Measurements from ENCODE around the gene FOXJ1.

The FOXJ1 gene

DNA sequence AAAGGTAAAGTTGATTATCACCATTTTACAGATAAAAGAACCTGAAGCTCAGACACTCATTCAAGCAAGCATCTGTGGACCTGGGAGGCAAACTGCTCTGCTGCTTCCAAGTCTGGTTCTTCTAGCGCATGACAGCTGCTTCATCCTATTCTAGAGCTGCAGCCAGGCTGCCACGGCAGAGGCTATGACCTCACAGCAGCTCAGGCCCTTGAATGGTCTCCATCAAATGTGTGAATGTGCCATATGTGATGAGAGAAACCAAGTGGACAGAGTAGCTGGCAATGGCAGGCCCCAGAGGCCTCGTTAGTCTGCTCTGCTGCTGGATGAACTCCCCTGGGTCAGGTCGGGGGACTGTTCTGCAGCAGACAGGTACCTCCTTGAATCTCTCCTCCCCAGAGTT, 30.7 kb upstream of the FOXJ1 start:
- DNase-seq (ENCODE audit: low spot score in 2 of 2) (no peak), ATAC-seq (ENCODE audit: low read depth) (no peak)
- no peak overlapping the region for H3K27ac Mint-ChIP-seq
- no peaks in the 10 kb centered on the region for H3K9me3 Mint-ChIP-seq
- H3K36me3 Mint-ChIP-seq = no peaks in the 10 kb centered on the region
- no peak overlapping the region for H3K4me3 Mint-ChIP-seq
- H3K4me1 Mint-ChIP-seq = no peaks in the 10 kb centered on the region
- H3K27me3 Mint-ChIP-seq = peaks cover 2% of the 10 kb centered on the region

DNA sequence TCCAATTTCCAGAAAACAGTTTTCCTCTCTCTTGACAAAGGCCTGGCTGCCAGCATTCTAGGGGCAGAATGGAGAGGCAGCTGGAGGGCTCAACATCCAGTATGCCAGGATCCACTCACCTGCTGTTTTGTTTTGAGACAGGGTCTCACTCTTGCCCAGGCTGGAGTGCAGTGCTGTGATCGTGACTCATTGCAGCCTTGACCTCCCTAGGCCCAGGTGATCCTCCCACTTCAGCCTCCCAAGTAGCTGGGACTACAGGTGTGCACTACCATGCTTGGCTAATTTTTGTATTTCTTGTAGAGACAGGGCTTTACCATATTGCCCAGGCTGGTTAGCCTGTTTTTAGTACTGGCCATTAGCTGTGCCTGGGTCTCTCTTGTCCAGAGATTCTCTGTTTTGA, 29.1 kb upstream of the FOXJ1 start:
- ATAC-seq (ENCODE audit: low read depth) = no peak
- DNase-seq (ENCODE audit: low spot score in 2 of 2) = no peak
- no peaks in the 10 kb centered on the region for H3K4me1 Mint-ChIP-seq
- no peak overlapping the region for H3K4me3 Mint-ChIP-seq
- H3K27ac Mint-ChIP-seq = no peak overlapping the region
- H3K27me3 Mint-ChIP-seq = peaks cover 2% of the 10 kb centered on the region
- no peaks in the 10 kb centered on the region for H3K9me3 Mint-ChIP-seq
- H3K36me3 Mint-ChIP-seq = no peaks in the 10 kb centered on the region

DNA sequence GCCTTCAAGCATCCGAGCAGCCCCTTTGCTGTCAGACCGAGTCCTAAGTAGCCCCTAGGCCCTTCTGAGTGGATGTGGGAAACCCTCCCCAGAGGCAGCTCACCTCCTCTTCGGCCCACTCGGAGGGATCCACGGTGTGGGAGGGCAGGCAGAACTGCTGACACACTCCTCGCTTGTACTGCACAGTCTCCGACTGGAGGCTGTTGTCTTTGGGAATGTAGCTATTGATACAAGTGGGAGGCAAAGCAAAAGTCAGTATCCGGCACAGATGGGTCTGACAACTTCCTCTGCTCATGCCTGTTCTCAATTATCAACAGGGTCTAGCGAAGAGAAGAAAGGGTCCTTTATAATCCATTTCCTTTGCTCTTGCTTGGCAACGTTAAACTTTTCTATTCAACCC, 25.9 kb upstream of the FOXJ1 start:
- no peak for DNase-seq (ENCODE audit: low spot score in 2 of 2)
- Mint-ChIP-seq H3K27ac (no peak overlapping the region), H3K36me3 (no peaks in the 10 kb centered on the region), H3K4me3 (no peak overlapping the region), H3K4me1 (no peaks in the 10 kb centered on the region), H3K9me3 (no peaks in the 10 kb centered on the region), H3K27me3 (no peaks in the 10 kb centered on the region)
- no peak for ATAC-seq (ENCODE audit: low read depth)

DNA sequence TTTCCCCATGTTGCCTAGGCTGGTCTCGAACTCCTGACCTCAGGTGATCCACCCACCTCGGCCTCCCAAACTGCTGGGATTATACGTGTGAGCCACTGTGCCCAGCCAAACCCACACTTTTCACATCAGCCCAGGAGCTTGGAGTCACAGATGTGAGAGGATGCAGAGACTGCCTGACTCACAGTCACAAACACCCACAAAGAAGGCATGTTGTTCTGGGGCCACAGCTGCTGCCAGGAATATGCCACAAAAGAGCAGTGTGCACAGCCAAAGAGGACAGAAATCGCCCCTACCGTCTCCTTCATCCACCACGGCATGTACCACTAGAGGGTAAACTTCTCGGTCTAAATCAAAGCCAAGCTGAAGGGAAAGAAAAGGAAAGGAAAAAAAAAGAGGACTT, 25.1 kb upstream of the FOXJ1 start:
- H3K27ac Mint-ChIP-seq = no peak overlapping the region
- H3K36me3 Mint-ChIP-seq = no peaks in the 10 kb centered on the region
- DNase-seq (ENCODE audit: low spot score in 2 of 2) = no peak
- no peaks in the 10 kb centered on the region for H3K27me3 Mint-ChIP-seq
- no peaks in the 10 kb centered on the region for H3K9me3 Mint-ChIP-seq
- no peak overlapping the region for H3K4me3 Mint-ChIP-seq
- ATAC-seq (ENCODE audit: low read depth) = no peak
- no peaks in the 10 kb centered on the region for H3K4me1 Mint-ChIP-seq

DNA sequence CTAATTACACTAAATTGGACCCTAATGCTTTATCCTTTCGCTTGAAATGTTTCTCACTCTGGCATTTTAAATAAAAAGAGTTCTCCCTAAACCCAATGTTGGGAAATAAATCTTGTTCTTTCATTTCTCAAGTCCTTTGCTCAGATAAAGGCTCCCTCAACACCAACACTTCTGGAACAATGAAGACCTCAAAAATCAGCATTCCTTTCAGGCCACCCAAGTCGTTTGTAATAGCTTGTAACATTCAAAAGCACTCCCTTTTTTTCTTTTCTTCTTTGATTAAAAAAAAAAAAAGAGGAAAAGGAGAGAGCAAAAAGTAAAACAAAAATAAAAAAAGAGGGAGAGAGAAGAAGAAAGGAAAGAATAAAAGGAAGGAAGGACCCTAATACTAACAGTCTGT, 23.3 kb upstream of the FOXJ1 start:
- no peaks in the 10 kb centered on the region for H3K27me3 Mint-ChIP-seq

DNA sequence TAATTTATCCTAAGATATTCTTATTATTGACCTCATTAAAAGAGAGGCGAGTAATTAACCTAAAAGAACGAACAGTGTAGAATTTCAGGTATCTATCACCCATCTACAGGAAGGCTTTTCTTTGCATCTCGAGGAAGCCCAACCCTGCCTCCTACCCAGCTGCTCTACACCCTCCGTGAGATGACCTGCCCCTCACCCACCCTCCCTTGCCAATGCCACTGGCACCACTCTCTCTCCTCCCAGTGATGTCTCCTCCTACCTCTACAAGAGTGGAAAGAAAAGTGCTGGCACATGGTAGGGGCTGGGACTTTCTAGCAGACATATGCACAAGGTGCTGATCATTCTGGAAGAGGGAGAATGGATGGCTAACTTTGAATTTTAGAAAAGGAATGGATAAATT, 22.9 kb upstream of the FOXJ1 start:
- H3K4me1 Mint-ChIP-seq = no peaks in the 10 kb centered on the region
- DNase-seq (ENCODE audit: low spot score in 2 of 2) (no peak), ATAC-seq (ENCODE audit: low read depth) (no peak)
- H3K27ac Mint-ChIP-seq = no peak overlapping the region
- H3K9me3 Mint-ChIP-seq = no peaks in the 10 kb centered on the region
- H3K4me3 Mint-ChIP-seq = no peak overlapping the region
- peaks cover 3% of the 10 kb centered on the region for H3K27me3 Mint-ChIP-seq
- no peaks in the 10 kb centered on the region for H3K36me3 Mint-ChIP-seq

More for the DNA sequence above, 23.3 kb upstream of the FOXJ1 start:
- H3K4me3 Mint-ChIP-seq = no peak overlapping the region
- H3K36me3 Mint-ChIP-seq = no peaks in the 10 kb centered on the region
- H3K9me3 Mint-ChIP-seq = no peaks in the 10 kb centered on the region
- ATAC-seq (ENCODE audit: low read depth) = no peak
- no peak overlapping the region for H3K27ac Mint-ChIP-seq
- DNase-seq (ENCODE audit: low spot score in 2 of 2) = no peak
- no peaks in the 10 kb centered on the region for H3K4me1 Mint-ChIP-seq

DNA sequence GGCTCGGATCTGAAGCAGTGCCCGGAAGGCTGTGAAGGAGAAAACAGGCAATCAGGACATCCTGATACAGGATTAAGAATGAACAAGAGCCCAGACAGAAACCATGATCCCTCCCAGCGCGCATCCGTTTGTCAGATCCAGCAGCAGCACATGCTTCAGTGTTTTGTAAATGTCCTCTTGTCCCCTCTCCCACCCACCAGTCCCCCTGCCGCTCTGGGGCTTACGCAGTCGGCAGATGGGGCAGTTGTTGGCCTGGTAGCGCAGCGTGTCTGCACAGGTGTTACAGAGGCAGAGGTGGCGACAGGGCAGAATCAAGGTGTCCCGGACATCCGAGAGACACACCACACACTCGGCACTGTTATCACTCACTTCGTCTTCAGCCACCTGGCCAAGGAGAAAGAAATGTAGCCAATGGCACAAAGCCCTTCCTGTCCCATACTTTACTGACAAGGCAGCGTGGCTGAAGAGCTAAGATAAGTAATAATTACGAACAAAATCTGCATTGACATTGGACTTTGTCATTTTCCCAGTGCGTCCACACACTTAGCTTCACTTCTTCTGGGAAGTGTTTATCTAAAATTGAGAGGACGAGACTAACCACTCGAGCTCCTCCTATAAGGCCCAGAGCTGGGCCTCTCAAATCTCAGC, 20.7 kb upstream of the FOXJ1 start:
- Mint-ChIP-seq H3K36me3 (no peaks in the 10 kb centered on the region), H3K9me3 (no peaks in the 10 kb centered on the region), H3K27me3 (peaks cover 12% of the 10 kb centered on the region), H3K4me1 (no peaks in the 10 kb centered on the region), H3K4me3 (no peak overlapping the region), H3K27ac (no peak overlapping the region)
- DNase-seq (ENCODE audit: low spot score in 2 of 2) = no peak
- ATAC-seq (ENCODE audit: low read depth) = no peak

DNA sequence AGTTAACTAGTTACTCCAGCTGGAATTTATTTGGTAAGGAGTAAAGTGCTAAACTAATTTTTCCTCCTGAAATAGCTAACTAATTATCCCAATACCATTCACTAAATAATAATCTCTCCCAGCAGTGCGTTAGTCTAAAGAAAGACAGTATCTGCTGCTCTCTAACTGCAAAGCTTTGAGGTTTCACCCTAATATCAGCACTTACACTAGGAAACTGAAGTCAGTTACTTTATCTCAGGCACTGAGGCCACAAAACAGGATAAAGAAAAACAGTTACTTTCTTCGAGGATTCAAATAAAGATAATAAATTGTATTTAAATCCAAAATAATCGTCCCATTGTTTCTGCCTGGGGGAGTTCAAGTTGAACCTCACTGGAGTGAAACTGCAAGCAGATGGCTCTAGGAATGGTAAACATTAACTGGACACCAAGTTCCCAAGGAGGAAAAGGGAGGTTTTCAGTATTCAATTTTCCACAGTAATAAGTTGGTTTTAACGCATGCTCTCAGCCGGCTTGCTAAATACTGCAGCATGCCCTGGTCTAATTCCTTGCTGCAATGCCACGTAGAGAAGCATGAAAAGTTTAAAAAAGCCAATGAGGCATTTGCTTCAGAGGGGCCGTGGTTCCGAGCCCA, 20.0 kb upstream of the FOXJ1 start:
- DNase-seq (ENCODE audit: low spot score in 2 of 2) (no peak), ATAC-seq (ENCODE audit: low read depth) (no peak)
- H3K9me3 Mint-ChIP-seq = no peaks in the 10 kb centered on the region
- no peaks in the 10 kb centered on the region for H3K4me1 Mint-ChIP-seq
- no peak overlapping the region for H3K27ac Mint-ChIP-seq
- H3K27me3 Mint-ChIP-seq = peaks cover 14% of the 10 kb centered on the region
- H3K4me3 Mint-ChIP-seq = no peak overlapping the region
- no peaks in the 10 kb centered on the region for H3K36me3 Mint-ChIP-seq

DNA sequence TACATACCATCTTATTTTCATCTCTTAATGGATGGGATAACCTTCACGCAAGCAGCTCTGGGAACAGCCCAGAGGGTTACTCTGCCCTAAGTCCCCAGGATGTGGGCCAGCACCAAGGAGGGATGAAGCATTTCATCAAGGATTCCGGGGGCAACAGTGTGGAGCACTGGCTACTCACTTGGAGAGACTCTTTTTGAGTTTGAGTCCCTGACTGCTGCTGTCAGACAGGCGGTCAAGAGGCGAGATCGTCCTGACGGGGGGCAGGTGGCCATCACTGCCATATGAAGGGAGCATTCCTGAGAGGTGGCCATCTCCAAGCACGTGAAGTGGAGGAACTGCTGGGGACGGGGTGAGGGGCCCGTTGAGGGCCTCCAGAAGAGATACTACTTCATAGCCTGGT, 18.1 kb upstream of the FOXJ1 start:
- Mint-ChIP-seq H3K4me1 (no peaks in the 10 kb centered on the region), H3K4me3 (no peak overlapping the region), H3K27ac (no peak overlapping the region), H3K9me3 (no peaks in the 10 kb centered on the region), H3K27me3 (peaks cover 14% of the 10 kb centered on the region), H3K36me3 (no peaks in the 10 kb centered on the region)
- ATAC-seq (ENCODE audit: low read depth) (no peak), DNase-seq (ENCODE audit: low spot score in 2 of 2) (no peak)

DNA sequence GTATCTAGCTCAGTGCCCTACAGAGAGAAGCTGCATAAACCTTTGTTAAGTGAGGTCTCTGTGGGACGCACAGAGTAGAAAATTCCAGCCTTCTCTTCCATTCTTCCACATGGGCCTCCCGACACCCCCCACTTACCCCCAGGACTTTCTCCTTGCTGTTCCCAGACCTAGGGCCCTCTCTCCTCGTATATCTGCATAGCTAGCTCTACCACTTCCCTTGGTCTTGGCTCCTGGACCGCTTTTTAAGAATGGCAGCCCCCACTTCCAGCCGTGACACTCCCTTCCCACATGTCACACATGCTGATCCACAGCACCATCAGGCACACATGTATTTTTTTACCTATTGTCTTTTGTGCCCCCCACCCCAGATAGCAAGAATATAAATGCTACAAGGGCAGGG, 16.7 kb upstream of the FOXJ1 start:
- peaks cover 14% of the 10 kb centered on the region for H3K27me3 Mint-ChIP-seq
- DNase-seq (ENCODE audit: low spot score in 2 of 2) (no peak), ATAC-seq (ENCODE audit: low read depth) (no peak)
- H3K9me3 Mint-ChIP-seq = no peaks in the 10 kb centered on the region
- no peak overlapping the region for H3K27ac Mint-ChIP-seq
- no peaks in the 10 kb centered on the region for H3K36me3 Mint-ChIP-seq
- no peak overlapping the region for H3K4me3 Mint-ChIP-seq
- H3K4me1 Mint-ChIP-seq = no peaks in the 10 kb centered on the region

DNA sequence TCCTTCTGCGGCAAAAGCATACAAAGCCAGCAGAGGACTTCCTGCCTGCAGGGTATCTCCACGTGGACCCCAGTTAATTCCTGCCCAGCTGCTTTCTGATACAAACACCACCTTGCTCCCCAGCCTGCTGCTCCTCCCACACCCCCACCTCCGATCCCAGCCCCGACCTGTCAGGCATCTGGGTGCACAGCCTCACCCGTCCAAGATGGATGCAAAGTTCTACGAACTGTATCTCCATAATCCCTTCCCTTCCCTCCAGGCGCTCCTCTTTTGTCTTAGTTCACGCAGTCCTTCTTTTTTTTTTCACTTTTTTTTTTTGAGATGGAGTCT, 15.6 kb upstream of the FOXJ1 start:
- ATAC-seq (ENCODE audit: low read depth) = no peak
- no peak for DNase-seq (ENCODE audit: low spot score in 2 of 2)
- no peaks in the 10 kb centered on the region for H3K36me3 Mint-ChIP-seq
- H3K27ac Mint-ChIP-seq = no peak overlapping the region
- H3K9me3 Mint-ChIP-seq = no peaks in the 10 kb centered on the region
- no peaks in the 10 kb centered on the region for H3K4me1 Mint-ChIP-seq
- H3K27me3 Mint-ChIP-seq = peaks cover 14% of the 10 kb centered on the region
- H3K4me3 Mint-ChIP-seq = no peak overlapping the region

DNA sequence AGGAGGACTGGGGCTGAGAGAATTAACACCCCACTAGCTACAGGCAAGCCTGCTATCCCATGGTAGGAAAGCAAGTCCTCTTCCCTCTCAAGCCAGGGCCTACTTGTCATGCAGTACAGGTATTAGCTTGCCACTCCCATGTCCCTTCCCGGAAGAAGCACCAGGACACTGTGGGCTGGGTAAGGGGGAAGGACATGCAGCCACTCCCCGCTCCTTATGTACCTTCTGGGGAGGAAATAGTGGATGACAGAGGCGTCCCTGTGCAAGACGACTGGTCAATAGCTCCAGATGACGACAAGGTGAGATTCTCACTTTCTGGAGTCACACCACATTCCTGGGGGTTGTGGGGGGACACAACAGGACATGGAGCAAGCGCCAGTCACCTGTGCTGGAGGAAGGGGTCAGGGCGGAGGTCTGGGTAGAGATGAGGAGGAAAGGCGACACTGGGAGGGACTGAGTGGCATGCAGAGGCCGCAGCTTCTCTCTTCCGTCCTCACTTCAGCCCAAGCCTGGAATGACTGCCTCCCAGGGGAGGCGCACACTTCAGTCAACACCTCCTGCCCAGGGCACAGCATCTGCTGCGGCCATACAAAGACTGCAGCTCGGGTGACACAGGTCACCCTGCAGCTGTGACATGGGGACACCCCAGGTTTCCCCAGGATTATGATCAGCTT, 15.1 kb upstream of the FOXJ1 start:
- H3K9me3 Mint-ChIP-seq = no peaks in the 10 kb centered on the region
- no peak for ATAC-seq (ENCODE audit: low read depth)
- H3K36me3 Mint-ChIP-seq = no peaks in the 10 kb centered on the region
- H3K27ac Mint-ChIP-seq = no peak overlapping the region
- no peaks in the 10 kb centered on the region for H3K4me1 Mint-ChIP-seq
- no peak overlapping the region for H3K4me3 Mint-ChIP-seq
- DNase-seq (ENCODE audit: low spot score in 2 of 2) = no peak
- H3K27me3 Mint-ChIP-seq = peaks cover 14% of the 10 kb centered on the region

DNA sequence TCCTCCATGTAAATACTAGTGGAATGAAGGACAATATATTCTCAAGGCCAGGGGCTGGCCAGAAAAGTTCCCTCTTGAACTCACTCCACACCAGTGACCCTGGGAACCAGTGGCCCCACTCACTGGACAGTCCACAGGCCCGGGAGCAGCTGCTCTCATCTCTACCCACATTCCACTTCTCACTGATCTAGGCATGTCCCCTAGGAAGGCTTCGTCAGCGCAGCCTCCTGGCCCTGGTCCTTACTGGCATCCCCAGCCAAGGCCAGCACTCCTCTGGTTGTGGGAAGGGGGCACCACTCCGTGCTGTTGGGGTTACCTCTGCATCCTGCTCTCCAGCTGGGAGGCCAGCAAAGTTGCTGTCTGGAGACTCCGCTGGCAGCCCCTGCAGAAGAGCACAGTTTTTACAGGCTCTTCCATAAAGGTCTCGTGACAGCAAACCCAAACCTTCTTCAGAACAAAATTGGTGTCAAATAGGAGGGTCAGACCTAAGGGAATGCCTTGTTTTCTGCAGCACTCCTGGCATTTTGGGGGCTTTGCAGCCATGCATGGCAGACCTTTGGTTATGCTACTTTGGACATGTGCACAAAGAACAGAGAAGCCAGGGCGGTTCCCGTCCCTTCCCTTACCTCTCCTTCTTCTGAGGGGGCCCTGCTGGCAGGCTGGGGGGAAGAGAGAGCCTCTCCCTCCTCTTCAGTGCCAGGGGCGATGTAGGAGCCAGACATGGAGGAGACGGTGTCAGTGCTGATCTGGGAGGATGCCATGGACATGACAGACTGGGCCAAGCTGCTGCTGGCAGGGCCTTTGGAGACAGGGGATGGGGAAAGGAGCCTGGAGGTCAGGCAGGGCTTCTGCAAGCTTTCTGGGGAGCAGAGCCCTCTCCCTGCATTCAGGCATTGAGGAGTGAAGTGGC, 14.1 kb upstream of the FOXJ1 start:
- Mint-ChIP-seq H3K27me3 (peaks cover 14% of the 10 kb centered on the region), H3K27ac (no peak overlapping the region), H3K36me3 (no peaks in the 10 kb centered on the region), H3K4me3 (no peak overlapping the region), H3K4me1 (no peaks in the 10 kb centered on the region), H3K9me3 (no peaks in the 10 kb centered on the region)
- DNase-seq (ENCODE audit: low spot score in 2 of 2) = no peak
- no peak for ATAC-seq (ENCODE audit: low read depth)

DNA sequence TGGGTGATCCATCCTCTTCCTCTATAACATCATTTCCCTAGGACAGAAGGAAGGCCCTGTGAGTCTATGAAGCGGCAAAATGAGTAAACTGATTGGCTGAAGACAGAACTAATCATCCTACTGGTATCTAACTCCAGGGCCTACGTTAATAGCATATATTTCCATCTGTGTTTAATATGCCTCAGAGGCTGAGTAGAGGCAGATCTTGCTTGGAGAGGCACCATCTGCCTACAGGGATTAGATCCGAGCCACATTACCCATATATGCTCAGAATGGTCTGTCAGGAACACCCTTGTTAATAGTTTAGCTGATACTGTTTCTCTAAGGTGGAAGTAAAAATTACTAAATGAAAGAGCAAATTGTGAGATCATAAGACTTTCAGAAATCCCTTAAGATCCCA, 13.2 kb upstream of the FOXJ1 start:
- no peak for DNase-seq (ENCODE audit: low spot score in 2 of 2)
- Mint-ChIP-seq H3K36me3 (no peaks in the 10 kb centered on the region), H3K27ac (no peak overlapping the region), H3K27me3 (peaks cover 14% of the 10 kb centered on the region), H3K4me1 (no peaks in the 10 kb centered on the region), H3K9me3 (no peaks in the 10 kb centered on the region), H3K4me3 (no peak overlapping the region)
- no peak for ATAC-seq (ENCODE audit: low read depth)

Measured in memory B cell (primary cell).